Endodermal cell (in vitro differentiated cells): ENCODE measurements around the gene DCHS1. TPM values are rescaled to one million over a fixed set of nuclear protein-coding genes. Genes with fewer than 3 reads are reported as not detected.
A peak's percentile ranks its signal among the peaks of the same experiment; 100 is the strongest.

ENCODE experiments used
- DNase-seq: peaks from one replicate; pipeline ENCODE4 v3.0.0-alpha.2; 2017
- H3K27ac ChIP-seq: 2 replicates; pipeline ENCODE4 v1.5.1; 2013; ENCODE audit warnings: mild to moderate bottlenecking, low read depth, low read length, moderate library complexity
- H3K27me3 ChIP-seq: 2 replicates; pipeline ENCODE4 v1.6.1; 2013; ENCODE audit warnings: mild to moderate bottlenecking, low read length, moderate library complexity; ENCODE audit not compliant: insufficient read depth, control insufficient read depth, poor library complexity, severe bottlenecking
- H3K36me3 ChIP-seq: 2 replicates; pipeline ENCODE4 v1.7.0; 2013; ENCODE audit warnings: mild to moderate bottlenecking, low read length, moderate library complexity; ENCODE audit not compliant: control insufficient read depth, insufficient read depth
- H3K4me1 ChIP-seq: one replicate; pipeline ENCODE4 v1.7.0; 2013; ENCODE audit warnings: low read length; ENCODE audit not compliant: control insufficient read depth, insufficient read depth
- H3K4me3 ChIP-seq: 2 replicates; pipeline ENCODE4 v1.5.1; 2013; ENCODE audit warnings: mild to moderate bottlenecking, low read length, moderate library complexity
- H3K9ac ChIP-seq: 2 replicates; pipeline ENCODE4 v1.6.1; 2013; ENCODE audit warnings: mild to moderate bottlenecking, low read length, moderate library complexity; ENCODE audit not compliant: poor library complexity, severe bottlenecking; ENCODE audit errors: extremely low read depth
- H3K9me3 ChIP-seq: 2 replicates; pipeline ENCODE4 v1.6.1; 2013; ENCODE audit warnings: mild to moderate bottlenecking, low read length, moderate library complexity; ENCODE audit not compliant: control insufficient read depth
- H3K27ac Mint-ChIP-seq: 2 replicates; pipeline ENCODE4 v1.8.0; 2020; ENCODE audit warnings: mixed read lengths
- H3K27me3 Mint-ChIP-seq: 2 replicates; pipeline ENCODE4 v1.8.0; 2021; ENCODE audit warnings: mild to moderate bottlenecking, mixed read lengths; ENCODE audit not compliant: insufficient read depth
- H3K36me3 Mint-ChIP-seq: 2 replicates; pipeline ENCODE4 v1.8.0; 2020; ENCODE audit warnings: low read depth, mixed read lengths
- H3K4me1 Mint-ChIP-seq: 2 replicates; pipeline ENCODE4 v1.8.0; 2020; ENCODE audit warnings: mixed read lengths
- H3K4me3 Mint-ChIP-seq: 2 replicates; pipeline ENCODE4 v1.8.0; 2020; ENCODE audit warnings: mild to moderate bottlenecking, moderate library complexity, mixed read lengths
- H3K9me3 Mint-ChIP-seq: 2 replicates; pipeline ENCODE4 v1.8.0; 2020; ENCODE audit warnings: mild to moderate bottlenecking, mixed read lengths
- CTCF ChIP-seq: fragments of 200-600 bp; sonication (generic); conservative IDR thresholded peaks from 2 replicates; pipeline ENCODE4 v1.5.0; 2021; ENCODE audit warnings: antibody characterized with exemption, mild to moderate bottlenecking
- WGBS, 2 experiments: methylation state at CpG; one replicate each; pipeline versions ENCODE4 v1.1.5 to v1.1.7; 2013; ENCODE audit warnings: missing lambda C conversion rate in 2 of 2, mixed read lengths in 1 of 2; ENCODE audit not compliant: insufficient coverage in 1 of 2, insufficient read length in 1 of 2; 5-methylcytosine and 5-hydroxymethylcytosine counted together
- total RNA-seq, 2 donors: library from RNA; stranded (reverse); fragmentation: NEBNext Ultra II Directional in 1 of 2; extraction: Animal tissue kit (Norgen Biotek cat#: 25700) in 1 of 2; gene quantifications; 2 replicates in 1 of 2; 3 replicates in 1 of 2; pipeline ENCODE4 v1.2.1, GENCODE V29; 2021

Gene DCHS1
- total RNA-seq, 2 donors from 2014 or later = 13.7 to 14.3 TPM

- no peak for TF ChIP-seq CTCF
- no peaks in the 10 kb centered on the region for H3K36me3 Mint-ChIP-seq
- no peaks in the 10 kb centered on the region for H3K9me3 ChIP-seq
- 67 to 79% methylated on average over 3 to 4 of the region's 4 CpGs for WGBS, 2 experiments
- H3K9ac ChIP-seq = peak overlapping the region; percentile 64
- peaks cover 17% of the 10 kb centered on the region for H3K27me3 ChIP-seq
- H3K4me1 ChIP-seq = no peaks in the 10 kb centered on the region
- H3K4me3 Mint-ChIP-seq = peak overlapping the region; percentile 60
- no peak for DNase-seq
- H3K9me3 Mint-ChIP-seq = no peaks in the 10 kb centered on the region
- no peak overlapping the region for H3K27ac Mint-ChIP-seq
- H3K36me3 ChIP-seq = no peaks in the 10 kb centered on the region
- peaks cover 19% of the 10 kb centered on the region for H3K27me3 Mint-ChIP-seq
- H3K27ac ChIP-seq = no peak overlapping the region
- H3K4me1 Mint-ChIP-seq = no peaks in the 10 kb centered on the region
- peak overlapping the region; percentile 87 for H3K4me3 ChIP-seq
Observed at GRCh38 chr11:6656584-6656915, 941 bp upstream of the DCHS1 start.

- peak; percentile 64 for DNase-seq
- Mint-ChIP-seq H3K36me3 (no peaks in the 10 kb centered on the region), H3K27ac (no peak overlapping the region), H3K4me1 (no peaks in the 10 kb centered on the region), H3K9me3 (no peaks in the 10 kb centered on the region), H3K27me3 (peaks cover 19% of the 10 kb centered on the region), H3K4me3 (peak overlapping the region; percentile 60)
- 4 to 7% methylated on average over 6 to 76 of the region's 84 CpGs for WGBS, 2 experiments
- no peaks in the 10 kb centered on the region for H3K36me3 ChIP-seq
- H3K9ac ChIP-seq = peak overlapping the region; percentile 59
- peak overlapping the region; percentile 82 for H3K4me3 ChIP-seq
- H3K4me1 ChIP-seq = no peaks in the 10 kb centered on the region
- peaks cover 17% of the 10 kb centered on the region for H3K27me3 ChIP-seq
- TF ChIP-seq CTCF = no peak
- H3K9me3 ChIP-seq = no peaks in the 10 kb centered on the region
- peak overlapping the region; percentile 72 for H3K27ac ChIP-seq
Observed at GRCh38 chr11:6655020-6655789, 404 bp downstream of the DCHS1 start.

- H3K27me3 ChIP-seq = peaks cover 17% of the 10 kb centered on the region
Observed at GRCh38 chr11:6654281-6655019, 1.2 kb downstream of the DCHS1 start.

More at GRCh38 chr11:6654281-6655019, 1.2 kb downstream of the DCHS1 start:
- Histone ChIP-seq H3K9ac (peak overlapping the region; percentile 59), H3K4me3 (peak overlapping the region; percentile 82), H3K27ac (peak overlapping the region; percentile 72), H3K4me1 (no peaks in the 10 kb centered on the region), H3K9me3 (no peaks in the 10 kb centered on the region), H3K36me3 (no peaks in the 10 kb centered on the region)
- DNase-seq = no peak
- no peak overlapping the region for H3K4me3 Mint-ChIP-seq
- no peaks in the 10 kb centered on the region for H3K4me1 Mint-ChIP-seq
- H3K9me3 Mint-ChIP-seq = no peaks in the 10 kb centered on the region
- TF ChIP-seq CTCF = no peak
- H3K27me3 Mint-ChIP-seq = peaks cover 19% of the 10 kb centered on the region
- H3K27ac Mint-ChIP-seq = no peak overlapping the region
- H3K36me3 Mint-ChIP-seq = no peaks in the 10 kb centered on the region
- WGBS, 2 experiments = 65 to 73% methylated on average over 6 to 9 of the region's 9 CpGs
